Heart left ventricle (tissue), 13 donors: ENCODE measurements around the gene ACSF2.

Experiments
- CTCF ChIP-seq, 12 donors: fragments of 200-600 bp; sonication (generic) in 4 of 12; IDR thresholded peaks; one replicate each; pipeline versions ENCODE4 v1.5.0 to v1.8.0; 2018 to 2022; ENCODE audit warnings: antibody characterized with exemption in 12 of 12, mild to moderate bottlenecking in 5 of 12
- POLR2A ChIP-seq, 2 donors: fragments of 450-650 bp; IDR thresholded peaks; one replicate each; pipeline ENCODE4 v1.6.1; 2017; ENCODE audit warnings: antibody characterized with exemption in 2 of 2, mild to moderate bottlenecking in 2 of 2, moderate library complexity in 2 of 2
- donor health status: ischemic (EF 13 %, LVEDD 7.1; RV severe dilation, severe dysfunction).
- donor health status: DM: no; HTN: yes; CAD: no.
- donor health status: DM: no; HTN: no; CAD: no.
- donor health status: ischemic (EF 25% LVEDD 6.9; RV normal size, moderate dysfunction).
- donor health status: ischemic (EF 25% LVEDD 5.7; RV mildly dilated, moderate dysfunction).
- donor health status: ischemic (EF 35%, LVEDD 5.7; RV mildly dilated, moderate dysfunction).
- donor health status: nonischemic (EF 11% LVEDD 7.7; RV severe dilation, severe dysfunction).
- donor health status: DM: yes; HTN: yes; CAD: no.
- donor health status: PGD.
- donor health status: ischemic (EF 29% LVEDD 5.4; RV normal size, mild dysfunction).
- donor health status: nonischemic (EF 23%, LVEDD 6.1; RV moderate dilation, normal function).

- no peak for TF ChIP-seq CTCF (IDR thresholded peaks at IDR 0.05)
- TF ChIP-seq POLR2A (IDR thresholded peaks at IDR 0.05), result no peak
These were observed 5.0 kb downstream of the ACSF2 start for GRCh38 chr17:50430821-50431618.
